Naive thymus-derived CD4-positive, alpha-beta T cell (primary cell): Measurements from ENCODE around the gene DIP2B. TPM values are rescaled to one million over a fixed set of nuclear protein-coding genes. Genes with fewer than 3 reads are reported as not detected.
"Not testable (repeated sequence)": the region's sequence is repeated elsewhere in the genome, so short reads cannot be mapped to it uniquely, and the experiment has no call there.

Experiments
- ATAC-seq: fragments of 150-1000 bp; cut with Tn5 transposase; 2 replicates; pipeline ENCODE4 v1.10.0; 2021; ENCODE audit warnings: mild to moderate bottlenecking, moderate library complexity
- CTCF ChIA-PET: fragments of 350-600 bp; sonication (Branson Sonifier 250); formaldehyde crosslinking; loops from one replicate; lab custom pipeline; 2021; ENCODE audit warnings: antibody characterized with exemption; lab: Charles Lee
- POLR2A ChIA-PET: fragments of 350-600 bp; sonication (Branson Sonifier 250); formaldehyde crosslinking; loops from one replicate; lab custom pipeline; 2021; ENCODE audit warnings: antibody characterized with exemption, inconsistent platforms; lab: Charles Lee
- DNase-seq, 9 donors: peaks; one replicate each; pipeline versions ENCODE4 v3.0.0 to v3.0.0-alpha.2; 2020 to 2022; ENCODE audit warnings: mixed read lengths in 1 of 9
- H3K27ac ChIP-seq: one replicate; pipeline ENCODE4 v1.7.0; 2013; ENCODE audit warnings: mild to moderate bottlenecking, low read depth, low read length, moderate library complexity
- H3K27me3 ChIP-seq, 2 donors: one replicate each; pipeline ENCODE4 v1.7.0; 2013; ENCODE audit warnings: low read length in 2 of 2, mild to moderate bottlenecking in 2 of 2, moderate library complexity in 2 of 2; ENCODE audit not compliant: control insufficient read depth in 2 of 2, insufficient read depth in 2 of 2
- H3K36me3 ChIP-seq, 3 experiments: 1 replicate in 2 of 3; 2 replicates in 1 of 3; pipeline ENCODE4 v1.7.0; 2013; ENCODE audit warnings: low read length in 3 of 3, mild to moderate bottlenecking in 3 of 3, moderate library complexity in 1 of 3; ENCODE audit not compliant: insufficient read depth in 3 of 3, control insufficient read depth in 2 of 3
- H3K4me1 ChIP-seq, 2 donors: one replicate each; pipeline ENCODE4 v1.7.0; 2013; ENCODE audit warnings: low read length in 2 of 2, mild to moderate bottlenecking in 2 of 2, moderate library complexity in 1 of 2; ENCODE audit not compliant: control insufficient read depth in 2 of 2, insufficient read depth in 2 of 2
- H3K4me3 ChIP-seq: 2 replicates; pipeline ENCODE4 v1.7.0; 2013; ENCODE audit warnings: mild to moderate bottlenecking, low read length
- H3K9me3 ChIP-seq, 3 experiments: 1 replicate in 2 of 3; 2 replicates in 1 of 3; pipeline ENCODE4 v1.7.0; 2013; ENCODE audit warnings: low read length in 3 of 3; ENCODE audit not compliant: control insufficient read depth in 2 of 3
- H3K27ac Mint-ChIP-seq, 9 donors: one replicate each; pipeline ENCODE4 v1.8.0; 2020 to 2022; ENCODE audit warnings: mixed read lengths in 9 of 9, mild to moderate bottlenecking in 8 of 9, moderate library complexity in 5 of 9, inconsistent platforms in 2 of 9
- H3K27me3 Mint-ChIP-seq, 5 donors: one replicate each; pipeline ENCODE4 v1.8.0; 2021 to 2022; ENCODE audit warnings: mixed read lengths in 5 of 5, mild to moderate bottlenecking in 1 of 5
- H3K36me3 Mint-ChIP-seq, 5 donors: one replicate each; pipeline ENCODE4 v1.8.0; 2020 to 2022; ENCODE audit warnings: mixed read lengths in 5 of 5, mild to moderate bottlenecking in 3 of 5, inconsistent platforms in 1 of 5
- H3K4me1 Mint-ChIP-seq, 7 donors: one replicate each; pipeline ENCODE4 v1.8.0; 2020 to 2022; ENCODE audit warnings: mixed read lengths in 7 of 7, mild to moderate bottlenecking in 3 of 7, inconsistent platforms in 1 of 7
- H3K4me3 Mint-ChIP-seq, 10 donors: one replicate each; pipeline ENCODE4 v1.8.0; 2020 to 2022; ENCODE audit warnings: mild to moderate bottlenecking in 10 of 10, mixed read lengths in 10 of 10, moderate library complexity in 6 of 10, inconsistent platforms in 2 of 10
- H3K9me3 Mint-ChIP-seq, 11 donors: one replicate each; pipeline ENCODE4 v1.8.0; 2020 to 2022; ENCODE audit warnings: mixed read lengths in 11 of 11, mild to moderate bottlenecking in 4 of 11, inconsistent platforms in 1 of 11, moderate library complexity in 1 of 11
- intact Hi-C, 2 donors: fragments of 100-400 bp; cut with micrococcal nuclease; formaldehyde crosslinking; loops; one replicate each; pipeline ENCODE4 v1.15.1; 2023
- polyA plus RNA-seq, 2 donors: library from polyadenylated mRNA; unstranded; fragments of 300-500 nt; fragmentation: Illumina TruSeq; gene quantifications; one replicate each; pipeline ENCODE4 v1.2.3, GENCODE V29; 2021
- total RNA-seq, 6 experiments: library from RNA in 5 of 6; stranded (reverse) in 5 of 6; gene quantifications; 1 replicate in 5 of 6; 2 replicates in 1 of 6; pipeline ENCODE4 v1.2.3 and lab custom pipeline; 2021 to 2026

DIP2B gene
- total and polyA plus RNA-seq, 7 experiments from 2014 or later, result 10.0 to 41.8 (median 34.3) TPM

- POLR2A ChIA-PET, H3K27me3 ChIP-seq, H3K9me3 Mint-ChIP-seq, H3K27ac ChIP-seq, DNase-seq, H3K27me3 Mint-ChIP-seq, ATAC-seq, H3K4me1 ChIP-seq, H3K4me1 Mint-ChIP-seq, intact Hi-C loops, H3K9me3 ChIP-seq, H3K4me3 ChIP-seq, H3K4me3 Mint-ChIP-seq, CTCF ChIA-PET: not testable (repeated sequence)
- H3K27ac Mint-ChIP-seq, result peak overlapping the region in 1 of 9 donors; percentile 12
- peaks cover 0 to 55% (median 21%) of the 10 kb centered on the region in 5 donors for H3K36me3 Mint-ChIP-seq
- H3K36me3 ChIP-seq, result peaks cover 0 to 58% (median 6%) of the 10 kb centered on the region in 3 experiments
Observed at GRCh38 chr12:50681064-50681463, 176.3 kb downstream of the DIP2B start.

- H3K27me3 Mint-ChIP-seq, result no peaks in the 10 kb centered on the region
- no peak overlapping the region for H3K27ac ChIP-seq
- no peaks in the 10 kb centered on the region for H3K27me3 ChIP-seq
- H3K4me1 ChIP-seq, result no peaks in the 10 kb centered on the region
- no peaks in the 10 kb centered on the region for H3K9me3 Mint-ChIP-seq
- peaks cover 14 to 49% (median 28%) of the 10 kb centered on the region in 5 donors for H3K36me3 Mint-ChIP-seq
- ChIA-PET CTCF (no interaction called here), POLR2A (interaction anchor here (0.5 to 0.6 kb wide), 2 partner anchors 17 to 459 kb away, joined by 3 read pairs; no protein-coding TSS in a partner anchor)
- no peak overlapping the region for H3K4me3 Mint-ChIP-seq
- no peaks in the 10 kb centered on the region for H3K9me3 ChIP-seq
- peak overlapping the region in 1 of 9 donors; percentile 65 for H3K27ac Mint-ChIP-seq
- H3K4me3 ChIP-seq, result no peak overlapping the region
- intact Hi-C loops, result no loop called here
- ATAC-seq (no peak), DNase-seq (no peak)
- H3K36me3 ChIP-seq, result peaks cover 0 to 67% (median 9%) of the 10 kb centered on the region in 3 experiments
- peaks cover 0 to 4% (median 0%) of the 10 kb centered on the region in 7 donors for H3K4me1 Mint-ChIP-seq
Observed at GRCh38 chr12:50685641-50686040, 180.9 kb downstream of the DIP2B start.

- H3K27ac ChIP-seq, result no peak overlapping the region
- no peak overlapping the region for H3K4me3 ChIP-seq
- DNase-seq, result no peak
- ChIA-PET CTCF (no interaction called here), POLR2A (no interaction called here)
- H3K4me3 Mint-ChIP-seq, result no peak overlapping the region
- H3K27ac Mint-ChIP-seq, result no peak overlapping the region
- no peaks in the 10 kb centered on the region for H3K4me1 ChIP-seq
- intact Hi-C loops, result no loop called here
- H3K27me3 Mint-ChIP-seq, result no peaks in the 10 kb centered on the region
- H3K4me1 Mint-ChIP-seq, result peaks cover 0 to 4% (median 0%) of the 10 kb centered on the region in 7 donors
- peaks cover 0 to 68% (median 14%) of the 10 kb centered on the region in 3 experiments for H3K36me3 ChIP-seq
- H3K36me3 Mint-ChIP-seq, result peaks cover 14 to 54% (median 28%) of the 10 kb centered on the region in 5 donors
- no peaks in the 10 kb centered on the region for H3K27me3 ChIP-seq
- no peaks in the 10 kb centered on the region for H3K9me3 Mint-ChIP-seq
- no peak for ATAC-seq
- no peaks in the 10 kb centered on the region for H3K9me3 ChIP-seq
Observed at GRCh38 chr12:50686406-50686805, 181.6 kb downstream of the DIP2B start.

- intact Hi-C loops, result no loop called here
- ChIA-PET CTCF (no interaction called here), POLR2A (no interaction called here)
Observed at GRCh38 chr12:50686976-50687375, 182.2 kb downstream of the DIP2B start.

GRCh38 chr12:50689437-50689836, 184.7 kb downstream of the DIP2B start:
- Mint-ChIP-seq H3K36me3 (peaks cover 14 to 47% (median 23%) of the 10 kb centered on the region in 5 donors), H3K4me3 (no peak overlapping the region), H3K27me3 (no peaks in the 10 kb centered on the region), H3K4me1 (peaks cover 0 to 4% (median 0%) of the 10 kb centered on the region in 7 donors), H3K27ac (peak overlapping the region in 5 of 9 donors; percentile 7 to 64 (median 18)), H3K9me3 (no peaks in the 10 kb centered on the region)
- intact Hi-C loops, result no loop called here
- POLR2A ChIA-PET, result no interaction called here
- CTCF ChIA-PET, result interaction anchor here (0.7 kb wide), 1 partner anchor 657 kb away, joined by 3 read pairs; no protein-coding TSS in a partner anchor
- no peak overlapping the region for H3K4me3 ChIP-seq
- DNase-seq, result no peak
- no peaks in the 10 kb centered on the region for H3K4me1 ChIP-seq
- H3K36me3 ChIP-seq, result peaks cover 0 to 84% (median 27%) of the 10 kb centered on the region in 3 experiments
- no peak for ATAC-seq
- no peaks in the 10 kb centered on the region for H3K27me3 ChIP-seq
- H3K9me3 ChIP-seq, result no peaks in the 10 kb centered on the region
- H3K27ac ChIP-seq, result no peak overlapping the region

More at GRCh38 chr12:50686976-50687375, 182.2 kb downstream of the DIP2B start:
- no peaks in the 10 kb centered on the region for H3K4me1 ChIP-seq
- ATAC-seq, result no peak
- H3K4me1 Mint-ChIP-seq, result peaks cover 0 to 4% (median 0%) of the 10 kb centered on the region in 7 donors
- no peaks in the 10 kb centered on the region for H3K27me3 ChIP-seq
- no peaks in the 10 kb centered on the region for H3K9me3 Mint-ChIP-seq
- H3K36me3 Mint-ChIP-seq, result peaks cover 14 to 49% (median 26%) of the 10 kb centered on the region in 5 donors
- no peak overlapping the region for H3K27ac ChIP-seq
- peak overlapping the region in 2 of 9 donors; percentile 6 to 82 for H3K27ac Mint-ChIP-seq
- H3K4me3 Mint-ChIP-seq, result no peak overlapping the region
- H3K9me3 ChIP-seq, result no peaks in the 10 kb centered on the region
- H3K36me3 ChIP-seq, result peaks cover 0 to 68% (median 14%) of the 10 kb centered on the region in 3 experiments
- no peaks in the 10 kb centered on the region for H3K27me3 Mint-ChIP-seq
- no peak overlapping the region for H3K4me3 ChIP-seq
- DNase-seq, result no peak

GRCh38 chr12:50690925-50691324, 186.1 kb downstream of the DIP2B start:
- no peak overlapping the region for H3K27ac ChIP-seq
- no peaks in the 10 kb centered on the region for H3K27me3 ChIP-seq
- Mint-ChIP-seq H3K27ac (no peak overlapping the region), H3K4me3 (no peak overlapping the region), H3K27me3 (no peaks in the 10 kb centered on the region), H3K4me1 (peaks cover 0 to 4% (median 0%) of the 10 kb centered on the region in 7 donors), H3K36me3 (peaks cover 17 to 50% (median 26%) of the 10 kb centered on the region in 5 donors), H3K9me3 (no peaks in the 10 kb centered on the region)
- no peak overlapping the region for H3K4me3 ChIP-seq
- H3K36me3 ChIP-seq, result peaks cover 0 to 86% (median 29%) of the 10 kb centered on the region in 3 experiments
- H3K4me1 ChIP-seq, result no peaks in the 10 kb centered on the region
- POLR2A ChIA-PET, result no interaction called here
- intact Hi-C loops, result no loop called here
- DNase-seq (no peak), ATAC-seq (no peak)
- no peaks in the 10 kb centered on the region for H3K9me3 ChIP-seq
- CTCF ChIA-PET, result no interaction called here

GRCh38 chr12:50695961-50696360, 191.2 kb downstream of the DIP2B start:
- no peak overlapping the region for H3K27ac Mint-ChIP-seq
- POLR2A ChIA-PET, result interaction anchor here (0.8 to 1.0 kb wide), 2 partner anchors 13 to 24 kb away, joined by 3 read pairs; no protein-coding TSS in a partner anchor

More at GRCh38 chr12:50695961-50696360, 191.2 kb downstream of the DIP2B start:
- DNase-seq, result no peak
- no peaks in the 10 kb centered on the region for H3K9me3 Mint-ChIP-seq
- ATAC-seq, result no peak
- no peaks in the 10 kb centered on the region for H3K4me1 ChIP-seq
- H3K36me3 ChIP-seq, result peaks cover 16 to 89% (median 18%) of the 10 kb centered on the region in 3 experiments
- intact Hi-C loops, result no loop called here
- no peaks in the 10 kb centered on the region for H3K27me3 Mint-ChIP-seq
- peaks cover 11 to 54% (median 27%) of the 10 kb centered on the region in 5 donors for H3K36me3 Mint-ChIP-seq
- CTCF ChIA-PET, result no interaction called here
- no peak overlapping the region for H3K4me3 Mint-ChIP-seq
- H3K4me3 ChIP-seq, result no peak overlapping the region
- peaks cover 0 to 3% (median 0%) of the 10 kb centered on the region in 7 donors for H3K4me1 Mint-ChIP-seq
- no peaks in the 10 kb centered on the region for H3K9me3 ChIP-seq
- H3K27ac ChIP-seq, result no peak overlapping the region
- no peaks in the 10 kb centered on the region for H3K27me3 ChIP-seq
